Measurements from ENCODE around the gene BNIPL.

BNIPL gene

GRCh38 chr1:151036356-151036755 lies at the start of gene BNIPL:
TSS of gene BNIPL (plus strand) at chr1:151036586. CDS start at chr1:151036726, 140 bp downstream.
- DNase-seq, result no peak

GRCh38 chr1:150987924-150988323 lies 48.5 kb upstream of the BNIPL start:
- DNase-seq, result no peak

- DNase-seq, result no peak
Observed at GRCh38 chr1:150992626-150993025, 43.8 kb upstream of the BNIPL start.

- DNase-seq, result no peak
Observed at GRCh38 chr1:150994248-150994647, 42.1 kb upstream of the BNIPL start.

- no peak for DNase-seq
Observed at GRCh38 chr1:150995460-150995859, 40.9 kb upstream of the BNIPL start.

- DNase-seq, result peak; percentile 17
Observed at GRCh38 chr1:150995896-150996295, 40.5 kb upstream of the BNIPL start.

- no peak for DNase-seq
Observed at GRCh38 chr1:150997126-150997872, 39.1 kb upstream of the BNIPL start.

- no peak for DNase-seq
Observed at GRCh38 chr1:150997949-150998348, 38.4 kb upstream of the BNIPL start.

- peak; percentile 31 for DNase-seq
Observed at GRCh38 chr1:150999051-150999674, 37.2 kb upstream of the BNIPL start.

- DNase-seq, result no peak
Observed at GRCh38 chr1:150999926-151000325, 36.5 kb upstream of the BNIPL start.

- no peak for DNase-seq
Observed at GRCh38 chr1:151000408-151000807, 36.0 kb upstream of the BNIPL start.

- DNase-seq, result no peak
Observed at GRCh38 chr1:151001602-151002001, 34.8 kb upstream of the BNIPL start.

GRCh38 chr1:151002051-151002450 lies 34.3 kb upstream of the BNIPL start:
- DNase-seq, result no peak

GRCh38 chr1:151002611-151003010 lies 33.8 kb upstream of the BNIPL start:
- DNase-seq, result no peak

- no peak for DNase-seq
Observed at GRCh38 chr1:151003180-151003579, 33.2 kb upstream of the BNIPL start.

- no peak for DNase-seq
Observed at GRCh38 chr1:151005729-151006319, 30.6 kb upstream of the BNIPL start.

- peak; percentile 46 for DNase-seq
Observed at GRCh38 chr1:151006327-151007052, 29.9 kb upstream of the BNIPL start, which contains the start of gene MINDY1. TSS of gene MINDY1 (minus strand) at chr1:151006902. CDS start at chr1:151002617, 4,285 bp downstream.

GRCh38 chr1:151007853-151008243 lies 28.5 kb upstream of the BNIPL start:
- no peak for DNase-seq

GRCh38 chr1:151008244-151009205 lies 27.9 kb upstream of the BNIPL start, which contains the start of gene PRUNE1:
TSS of gene PRUNE1 (plus strand) at chr1:151008449. CDS start at chr1:151008633, 184 bp downstream.
- peak; percentile 97 for DNase-seq

- no peak for DNase-seq
Observed at GRCh38 chr1:151009206-151009587, 27.2 kb upstream of the BNIPL start.

- DNase-seq, result no peak
Observed at GRCh38 chr1:151009674-151010345, 26.6 kb upstream of the BNIPL start.
